ENCODE data around the gene MYRIP.

Gene MYRIP

GRCh38 chr3:40166997-40167396 is 357.6 kb downstream of the MYRIP start:
- H3K4me3 ChIP-seq (ENCODE audit: low read depth, low read length), result no peak overlapping the region
- DNase-seq (ENCODE audit: low read depth), result no peak
- no peak for TF ChIP-seq CTCF (IDR thresholded peaks at IDR 0.05; ENCODE audit: insufficient read depth, low read depth, low read length, missing control alignments)

- no peak for DNase-seq (ENCODE audit: low read depth)
- TF ChIP-seq CTCF (IDR thresholded peaks at IDR 0.05; ENCODE audit: insufficient read depth, low read depth, low read length, missing control alignments), result no peak
- no peak overlapping the region for H3K4me3 ChIP-seq (ENCODE audit: low read depth, low read length)
Measured at GRCh38 chr3:40167958-40168357, 358.5 kb downstream of the MYRIP start.

DNA sequence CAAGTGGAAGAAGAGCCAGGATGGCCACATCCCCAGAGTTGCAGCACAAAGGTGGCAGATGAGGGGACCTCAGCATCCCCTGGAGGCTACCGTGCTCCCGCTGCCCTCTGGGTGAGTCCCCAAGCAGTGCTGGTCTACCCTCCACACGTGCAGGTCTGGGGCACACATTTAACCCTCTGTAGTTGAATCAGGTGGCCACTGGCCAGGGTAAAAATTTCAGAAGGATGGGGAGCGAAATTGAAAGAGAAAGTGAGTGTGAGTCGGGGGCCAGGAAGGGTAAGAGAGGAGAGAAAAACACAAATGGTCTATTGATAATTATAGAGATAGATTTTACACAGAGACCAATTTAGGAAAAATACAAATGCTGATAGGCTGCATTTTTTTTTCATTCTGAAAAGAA is 360.6 kb downstream of the MYRIP start:
- TF ChIP-seq CTCF (IDR thresholded peaks at IDR 0.05; ENCODE audit: insufficient read depth, low read depth, low read length, missing control alignments), result no peak
- peak overlapping the region; percentile 6; the same call in 1 of the 2 replicates for H3K4me3 ChIP-seq (ENCODE audit: low read depth, low read length)
- DNase-seq (ENCODE audit: low read depth), result peak; percentile 37

GRCh38 chr3:40170395-40170794 is 361.0 kb downstream of the MYRIP start:
- no peak overlapping the region for H3K4me3 ChIP-seq (ENCODE audit: low read depth, low read length)
- peak; percentile 90 for DNase-seq (ENCODE audit: low read depth)

GRCh38 chr3:40172560-40172959 is 363.2 kb downstream of the MYRIP start:
- H3K4me3 ChIP-seq (ENCODE audit: low read depth, low read length), result no peak overlapping the region
- TF ChIP-seq CTCF (IDR thresholded peaks at IDR 0.05; ENCODE audit: insufficient read depth, low read depth, low read length, missing control alignments), result no peak
- DNase-seq (ENCODE audit: low read depth), result no peak

More at GRCh38 chr3:40170395-40170794, 361.0 kb downstream of the MYRIP start:
- TF ChIP-seq CTCF (IDR thresholded peaks at IDR 0.05; ENCODE audit: insufficient read depth, low read depth, low read length, missing control alignments), result no peak

DNA sequence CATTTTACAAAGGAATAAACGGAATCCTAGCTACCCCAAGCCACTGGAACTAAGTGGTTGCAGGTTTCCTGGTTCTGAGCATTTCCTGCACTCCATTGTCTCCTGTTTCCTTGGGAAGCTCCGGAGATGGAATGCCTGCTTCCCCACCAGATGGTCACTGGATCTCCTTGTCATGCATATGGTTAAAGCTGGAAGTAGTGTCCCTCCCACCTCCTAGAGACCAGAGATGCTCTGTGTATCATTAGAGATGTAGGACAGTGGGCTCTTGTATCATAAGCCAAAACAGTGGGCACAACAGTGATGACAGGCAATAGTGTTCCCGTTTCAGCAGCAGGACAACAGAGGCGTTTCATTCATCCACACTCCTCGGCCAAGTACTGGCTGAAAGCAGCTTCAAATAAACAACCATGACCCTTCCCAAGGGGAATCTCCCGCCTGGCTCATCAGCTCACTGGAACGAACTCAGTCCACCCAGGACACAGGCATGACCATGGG is 363.9 kb downstream of the MYRIP start:
- DNase-seq (ENCODE audit: low read depth), result no peak
- no peak overlapping the region for H3K4me3 ChIP-seq (ENCODE audit: low read depth, low read length)
- TF ChIP-seq CTCF (IDR thresholded peaks at IDR 0.05; ENCODE audit: insufficient read depth, low read depth, low read length, missing control alignments), result no peak

- no peak for DNase-seq (ENCODE audit: low read depth)
- no peak for TF ChIP-seq CTCF (IDR thresholded peaks at IDR 0.05; ENCODE audit: insufficient read depth, low read depth, low read length, missing control alignments)
- no peak overlapping the region for H3K4me3 ChIP-seq (ENCODE audit: low read depth, low read length)
Measured at GRCh38 chr3:40178012-40178594, 368.7 kb downstream of the MYRIP start.

All from GM12865 (cell line).